Fibroblast of lung (primary cell): ENCODE results near the gene PPP1R12A. TPM values are rescaled to one million over a fixed set of nuclear protein-coding genes. Genes with fewer than 3 reads are reported as not detected.

Experiments
- DNase-seq, 2 donors: peaks; one replicate each; pipeline versions ENCODE4 v3.0.0 to v3.0.0-alpha.2; 2010; ENCODE audit warnings: low read depth in 2 of 2
- H2AFZ ChIP-seq: 2 replicates; pipeline ENCODE4 v1.5.1; 2012; ENCODE audit warnings: low read length, control low read depth, inconsistent platforms
- H3K27ac ChIP-seq: 2 replicates; pipeline ENCODE4 v1.5.1; 2011; ENCODE audit warnings: low read length, control low read depth; ENCODE audit not compliant: insufficient read depth
- H3K27me3 ChIP-seq: 2 replicates; pipeline ENCODE4 v1.5.1; 2011; ENCODE audit warnings: mild to moderate bottlenecking, low read length; ENCODE audit not compliant: control insufficient read depth, insufficient read depth
- H3K36me3 ChIP-seq: 2 replicates; pipeline ENCODE4 v1.5.1; 2011; ENCODE audit warnings: low read length; ENCODE audit not compliant: control insufficient read depth, insufficient read depth
- H3K4me1 ChIP-seq: 2 replicates; pipeline ENCODE4 v1.5.1; 2011; ENCODE audit warnings: low read length; ENCODE audit not compliant: control insufficient read depth, insufficient read depth; ENCODE audit errors: extremely low read depth
- H3K4me2 ChIP-seq: 2 replicates; pipeline ENCODE4 v1.5.1; 2011; ENCODE audit warnings: low read length, control low read depth; ENCODE audit not compliant: insufficient read depth; ENCODE audit errors: extremely low read depth
- H3K4me3 ChIP-seq, 4 experiments: fragments of 200-600 bp in 1 of 4; sonication (generic) in 1 of 4; replicated peaks in 1 of 4; 2 replicates each; pipeline ENCODE4 v1.5.1; 2011 to 2016; ENCODE audit warnings: low read length in 4 of 4, low read depth in 3 of 4, mild to moderate bottlenecking in 3 of 4, control low read depth in 2 of 4, inconsistent platforms in 1 of 4, mixed read lengths in 1 of 4; ENCODE audit not compliant: insufficient read depth in 1 of 4; ENCODE audit errors: control extremely low read depth in 1 of 4
- H3K79me2 ChIP-seq: 2 replicates; pipeline ENCODE4 v1.5.1; 2012; ENCODE audit warnings: mild to moderate bottlenecking, low read length, inconsistent platforms; ENCODE audit not compliant: control insufficient read depth, insufficient read depth
- H3K9ac ChIP-seq: 2 replicates; pipeline ENCODE4 v1.5.1; 2011; ENCODE audit warnings: mild to moderate bottlenecking, low read length, control low read depth; ENCODE audit not compliant: insufficient read depth
- H3K9me3 ChIP-seq: 2 replicates; pipeline ENCODE4 v1.5.1; 2012; ENCODE audit warnings: low read depth, low read length; ENCODE audit not compliant: control insufficient read depth, insufficient read depth
- H4K20me1 ChIP-seq: 2 replicates; pipeline ENCODE4 v1.5.1; 2011; ENCODE audit warnings: low read length; ENCODE audit not compliant: control insufficient read depth, insufficient read depth; ENCODE audit errors: extremely low read depth
- EZH2 ChIP-seq: IDR thresholded peaks from 2 replicates; pipeline ENCODE4 v1.5.1; 2012; ENCODE audit warnings: low read length, control low read depth, mild to moderate bottlenecking; ENCODE audit errors: missing control alignments
- polyA plus RNA-seq, 2 donors: library from polyadenylated mRNA; depleted of rRNA in 1 of 2; stranded (reverse) in 1 of 2; unstranded in 1 of 2; fragments of >200 nt; gene quantifications; 2 replicates each; pipeline ENCODE4 v1.2.1, GENCODE V29; 2011 to 2012; ENCODE audit warnings: missing spikeins in 1 of 2
- total RNA-seq: library from RNA; depleted of rRNA; stranded (reverse); fragments of >200 nt; gene quantifications from 2 replicates; pipeline ENCODE4 v1.2.1, GENCODE V29; 2014
- TF ChIP-seq, protein P1 (sequence below), 2 donors: IDR thresholded peaks in 1 of 2; conservative IDR thresholded peaks in 1 of 2; 1 replicate in 1 of 2; 2 replicates in 1 of 2; pipeline ENCODE4 v1.5.1; 2011 to 2012; ENCODE audit warnings: low read length in 2 of 2, control low read depth in 1 of 2, inconsistent platforms in 1 of 2, low read depth in 1 of 2, mild to moderate bottlenecking in 1 of 2

The PPP1R12A gene
- total and polyA plus RNA-seq, 2 donors (not counting 1 experiment from before 2014, with no cell fraction given), result 94.9 to 139 TPM

DNA sequence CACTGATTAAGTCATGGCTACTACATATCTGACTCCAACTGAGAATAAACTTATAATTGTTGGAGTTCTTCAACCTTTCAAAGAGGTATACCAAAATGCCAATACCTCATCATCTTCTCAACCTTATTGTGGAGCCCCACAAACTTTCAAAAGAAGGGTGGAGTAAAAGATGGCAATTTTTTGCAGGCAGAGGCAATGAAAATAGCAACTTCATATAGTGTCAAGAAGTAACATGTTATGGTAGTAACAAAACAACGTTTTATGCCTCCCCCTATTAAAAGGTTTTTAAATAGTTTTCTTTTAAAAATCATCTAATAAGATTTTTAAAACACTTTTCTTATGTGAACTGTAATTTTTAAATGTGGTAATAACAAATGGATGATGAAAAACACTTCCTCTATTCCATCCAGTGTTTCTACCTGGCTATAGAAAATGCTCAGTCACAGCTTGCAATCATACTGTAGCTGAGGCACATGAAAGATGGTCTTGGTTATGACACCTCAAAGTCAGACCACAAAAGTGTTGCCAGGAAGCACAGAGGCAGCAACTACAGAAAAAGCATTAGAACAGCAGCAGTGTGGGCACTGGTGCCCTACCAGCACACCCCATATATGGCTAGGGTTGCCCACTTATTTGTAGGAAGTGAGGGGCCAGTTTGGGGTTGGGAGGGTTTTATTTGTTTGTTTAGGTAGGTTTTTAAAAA is 7.0 kb downstream of the PPP1R12A start:
- Histone ChIP-seq H3K9me3 (no peaks in the 10 kb centered on the region), H2AFZ (no peak overlapping the region), H4K20me1 (peaks cover 1% of the 10 kb centered on the region), H3K4me1 (no peaks in the 10 kb centered on the region), H3K36me3 (peaks cover 2% of the 10 kb centered on the region), H3K27me3 (no peaks in the 10 kb centered on the region), H3K4me3 (no peak overlapping the region), H3K27ac (no peak overlapping the region), H3K9ac (no peak overlapping the region), H3K4me2 (no peak overlapping the region), H3K79me2 (peaks cover 98% of the 10 kb centered on the region)
- DNase-seq, result peak in 1 of 2 donors; percentile 61
- no peak for TF ChIP-seq EZH2
- TF ChIP-seq, protein P1, sequence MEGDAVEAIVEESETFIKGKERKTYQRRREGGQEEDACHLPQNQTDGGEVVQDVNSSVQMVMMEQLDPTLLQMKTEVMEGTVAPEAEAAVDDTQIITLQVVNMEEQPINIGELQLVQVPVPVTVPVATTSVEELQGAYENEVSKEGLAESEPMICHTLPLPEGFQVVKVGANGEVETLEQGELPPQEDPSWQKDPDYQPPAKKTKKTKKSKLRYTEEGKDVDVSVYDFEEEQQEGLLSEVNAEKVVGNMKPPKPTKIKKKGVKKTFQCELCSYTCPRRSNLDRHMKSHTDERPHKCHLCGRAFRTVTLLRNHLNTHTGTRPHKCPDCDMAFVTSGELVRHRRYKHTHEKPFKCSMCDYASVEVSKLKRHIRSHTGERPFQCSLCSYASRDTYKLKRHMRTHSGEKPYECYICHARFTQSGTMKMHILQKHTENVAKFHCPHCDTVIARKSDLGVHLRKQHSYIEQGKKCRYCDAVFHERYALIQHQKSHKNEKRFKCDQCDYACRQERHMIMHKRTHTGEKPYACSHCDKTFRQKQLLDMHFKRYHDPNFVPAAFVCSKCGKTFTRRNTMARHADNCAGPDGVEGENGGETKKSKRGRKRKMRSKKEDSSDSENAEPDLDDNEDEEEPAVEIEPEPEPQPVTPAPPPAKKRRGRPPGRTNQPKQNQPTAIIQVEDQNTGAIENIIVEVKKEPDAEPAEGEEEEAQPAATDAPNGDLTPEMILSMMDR (conservative IDR thresholded peaks at IDR 0.05 in 1 of 2, IDR thresholded peaks at IDR 0.05 in 1 of 2; ENCODE audit: low read depth in 1 of 2, low read length in 2 of 2), result no peak

DNA sequence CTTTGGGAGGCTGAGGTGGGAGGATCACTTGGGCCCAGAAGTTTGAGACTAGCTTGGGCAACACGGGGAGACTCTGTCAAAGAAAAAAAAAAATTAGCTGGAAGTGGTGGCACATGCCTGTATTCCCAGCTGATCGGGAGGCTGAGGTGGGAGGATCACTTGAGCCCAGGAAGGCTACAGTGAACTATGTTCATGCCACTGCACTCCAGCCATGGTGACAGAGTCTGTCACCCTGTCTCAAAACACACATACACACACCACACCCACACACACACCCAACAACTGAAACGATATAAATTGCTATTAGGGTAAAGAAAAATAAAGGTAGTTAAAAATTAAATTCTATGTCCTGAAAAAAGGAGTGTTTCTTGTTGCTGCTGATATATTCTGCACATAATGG is 7.9 kb downstream of the PPP1R12A start:
- Histone ChIP-seq H4K20me1 (peaks cover 1% of the 10 kb centered on the region), H3K79me2 (peaks cover 98% of the 10 kb centered on the region), H3K4me1 (no peaks in the 10 kb centered on the region), H2AFZ (no peak overlapping the region), H3K36me3 (peaks cover 2% of the 10 kb centered on the region), H3K9ac (no peak overlapping the region), H3K27me3 (no peaks in the 10 kb centered on the region), H3K27ac (no peak overlapping the region), H3K4me2 (no peak overlapping the region), H3K9me3 (no peaks in the 10 kb centered on the region), H3K4me3 (no peak overlapping the region)
- TF ChIP-seq, protein P1 (conservative IDR thresholded peaks at IDR 0.05 in 1 of 2, IDR thresholded peaks at IDR 0.05 in 1 of 2; ENCODE audit: low read depth in 1 of 2, low read length in 2 of 2), result no peak
- TF ChIP-seq EZH2, result no peak
- no peak for DNase-seq

DNA sequence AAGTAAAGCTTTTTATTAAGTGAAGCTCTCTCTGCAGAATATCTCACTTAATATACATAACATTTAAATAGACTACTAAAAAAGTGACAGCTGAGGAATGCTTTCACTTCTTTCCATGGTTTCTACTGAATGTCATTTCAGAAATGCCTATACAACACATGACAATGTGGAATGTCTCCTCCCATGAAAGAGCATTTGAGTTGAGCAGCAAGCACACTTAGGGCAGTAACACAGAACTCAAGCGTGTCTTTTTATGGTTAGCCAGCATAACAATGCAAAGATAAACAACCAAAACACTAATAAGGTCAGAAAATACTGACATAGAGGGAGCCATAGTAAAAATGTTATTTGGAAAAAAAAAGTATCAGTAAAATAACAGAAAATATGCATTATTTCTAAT is 9.4 kb downstream of the PPP1R12A start:
- H3K79me2 ChIP-seq, result peaks cover 98% of the 10 kb centered on the region
- no peak overlapping the region for H3K4me3 ChIP-seq
- H2AFZ ChIP-seq, result no peak overlapping the region
- no peaks in the 10 kb centered on the region for H3K27me3 ChIP-seq
- no peaks in the 10 kb centered on the region for H3K9me3 ChIP-seq
- peaks cover 2% of the 10 kb centered on the region for H3K36me3 ChIP-seq
- peak in 1 of 2 donors; percentile 20 for DNase-seq
- H3K9ac ChIP-seq, result no peak overlapping the region
- TF ChIP-seq, protein P1 (conservative IDR thresholded peaks at IDR 0.05 in 1 of 2, IDR thresholded peaks at IDR 0.05 in 1 of 2; ENCODE audit: low read depth in 1 of 2, low read length in 2 of 2), result no peak
- TF ChIP-seq EZH2, result no peak
- no peak overlapping the region for H3K27ac ChIP-seq
- peak overlapping the region; percentile 15 for H3K4me2 ChIP-seq
- peaks cover 1% of the 10 kb centered on the region for H4K20me1 ChIP-seq
- H3K4me1 ChIP-seq, result no peaks in the 10 kb centered on the region
